ENCODE data around the gene ARHGAP8. TPM values are rescaled to one million over a fixed set of nuclear protein-coding genes. Genes with fewer than 3 reads are reported as not detected.
"Not testable (repeated sequence)": the region's sequence is repeated elsewhere in the genome, so short reads cannot be mapped to it uniquely, and the experiment has no call there.

ARHGAP8 gene
- total RNA-seq, 1 donor from 2014 or later = 0.96 TPM

- no peaks in the 10 kb centered on the region for H3K36me3 Mint-ChIP-seq (ENCODE audit: low read depth)
- TF ChIP-seq CTCF (conservative IDR thresholded peaks at IDR 0.05) = no peak
- peaks cover 2% of the 10 kb centered on the region for H3K27me3 Mint-ChIP-seq (ENCODE audit: low read depth)
- DNase-seq (ENCODE audit: low read depth, low spot score) = no peak
- H3K9me3 Mint-ChIP-seq = no peaks in the 10 kb centered on the region
- peak overlapping the region; percentile 80 for H3K27ac Mint-ChIP-seq (ENCODE audit: unreplicated experiment)
- no peaks in the 10 kb centered on the region for H3K4me1 Mint-ChIP-seq
- no peak overlapping the region for H3K4me3 Mint-ChIP-seq
Observed at GRCh38 chr22:44795701-44796630, 43.6 kb downstream of the ARHGAP8 start.

DNA sequence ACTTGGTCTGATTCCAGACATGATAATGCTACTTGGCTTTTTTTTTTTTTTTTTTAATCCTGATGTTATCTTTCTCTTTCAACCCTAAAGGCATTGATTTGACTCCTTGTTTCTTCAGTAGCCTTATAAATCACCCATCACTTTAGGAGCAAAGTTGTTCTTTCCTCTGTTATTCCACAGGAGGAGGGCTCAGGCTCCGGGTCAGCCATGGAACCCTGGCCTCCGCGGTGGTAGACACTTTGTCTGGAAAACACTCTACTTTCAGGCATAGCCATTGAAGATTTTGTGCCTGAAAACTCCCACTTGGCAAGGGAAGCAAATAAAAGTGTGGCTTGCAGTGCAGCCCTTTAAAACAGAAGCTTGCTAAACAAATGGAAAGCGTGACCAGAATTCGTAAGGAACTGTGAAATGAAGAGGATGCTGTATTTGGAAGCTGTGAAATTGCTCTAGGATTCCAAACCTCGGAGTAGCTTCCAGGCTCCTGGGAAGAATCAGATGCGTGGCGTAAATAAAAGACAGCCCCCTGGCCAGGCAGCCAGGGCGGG, 44.9 kb downstream of the ARHGAP8 start:
- Mint-ChIP-seq H3K27me3 (ENCODE audit: low read depth) (peaks cover 2% of the 10 kb centered on the region), H3K4me1 (no peaks in the 10 kb centered on the region), H3K27ac (ENCODE audit: unreplicated experiment) (no peak overlapping the region), H3K4me3 (no peak overlapping the region), H3K36me3 (ENCODE audit: low read depth) (no peaks in the 10 kb centered on the region), H3K9me3 (no peaks in the 10 kb centered on the region)
- no peak for TF ChIP-seq CTCF (conservative IDR thresholded peaks at IDR 0.05)
- no peak for DNase-seq (ENCODE audit: low read depth, low spot score)

DNA sequence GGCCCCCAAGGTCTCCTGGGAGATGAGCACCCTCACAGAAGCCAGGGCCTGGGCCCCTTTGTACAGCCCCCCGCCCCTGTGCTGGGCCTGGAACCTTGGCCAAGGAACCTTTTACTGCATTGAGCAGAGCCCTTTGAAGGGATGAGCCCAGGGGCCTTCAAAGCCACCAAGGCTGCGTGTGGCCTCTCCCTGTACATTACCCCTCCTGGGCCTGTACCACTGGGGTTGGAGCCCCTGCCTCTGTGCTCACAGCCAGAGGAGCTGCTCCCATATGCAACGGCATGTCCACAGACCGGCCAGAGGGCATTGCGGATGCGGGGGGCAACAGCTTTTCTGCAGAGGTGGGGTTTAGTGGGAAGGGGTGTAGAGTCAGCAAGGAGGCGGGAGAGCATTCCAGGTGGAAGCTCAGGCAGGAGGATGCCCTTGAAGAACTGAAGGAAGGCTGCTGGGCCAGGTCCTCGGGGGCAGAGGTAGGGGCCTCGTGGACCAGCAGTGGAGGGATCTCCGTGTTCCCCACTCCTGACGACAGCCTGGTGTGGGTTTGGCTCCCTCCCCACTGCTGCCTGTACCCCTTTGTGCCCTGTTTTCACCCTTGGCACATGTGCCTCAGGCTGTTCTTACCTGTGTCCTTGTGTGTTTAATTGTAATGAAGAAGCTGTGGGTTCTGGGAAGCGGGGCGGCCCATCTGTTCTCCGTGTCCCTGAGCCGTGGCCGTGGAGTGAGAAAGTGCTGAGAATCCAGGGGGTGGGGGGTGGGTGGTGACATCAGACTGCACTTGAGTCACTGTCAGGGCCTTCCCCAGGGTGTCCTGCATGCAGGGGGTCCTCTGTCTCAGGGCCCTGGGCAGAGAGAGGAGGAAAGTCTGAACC, 46.9 kb downstream of the ARHGAP8 start:
- Mint-ChIP-seq H3K4me1 (no peaks in the 10 kb centered on the region), H3K9me3 (no peaks in the 10 kb centered on the region), H3K4me3 (no peak overlapping the region), H3K36me3 (ENCODE audit: low read depth) (no peaks in the 10 kb centered on the region), H3K27me3 (ENCODE audit: low read depth) (no peaks in the 10 kb centered on the region), H3K27ac (ENCODE audit: unreplicated experiment) (no peak overlapping the region)
- TF ChIP-seq CTCF (conservative IDR thresholded peaks at IDR 0.05) = no peak
- no peak for DNase-seq (ENCODE audit: low read depth, low spot score)

- not testable (repeated sequence) for H3K4me3 Mint-ChIP-seq; H3K9me3 Mint-ChIP-seq; H3K27ac Mint-ChIP-seq (ENCODE audit: unreplicated experiment); H3K27me3 Mint-ChIP-seq (ENCODE audit: low read depth); H3K36me3 Mint-ChIP-seq (ENCODE audit: low read depth); H3K4me1 Mint-ChIP-seq; DNase-seq (ENCODE audit: low read depth, low spot score)
Observed at GRCh38 chr22:44799946-44800634, 47.7 kb downstream of the ARHGAP8 start.

DNA sequence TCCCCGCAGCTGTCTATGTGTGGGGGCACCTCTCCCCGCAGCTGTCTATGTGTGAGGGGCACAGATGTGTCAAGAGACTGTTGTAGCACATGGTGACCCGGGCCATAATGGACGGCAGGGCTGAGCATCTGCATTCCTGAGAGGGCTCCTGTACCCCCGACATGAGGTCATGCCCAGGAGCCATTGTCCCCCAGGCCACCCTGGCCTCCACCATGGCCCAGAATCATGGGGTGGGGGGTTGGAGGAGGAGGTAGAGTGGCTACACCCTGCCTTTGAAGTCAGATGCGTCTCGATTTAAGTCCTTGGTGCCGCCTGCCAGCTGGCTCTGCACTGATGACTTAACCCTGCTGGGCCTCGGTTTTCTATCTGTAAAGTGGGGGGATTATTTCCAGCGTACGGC, 49.1 kb downstream of the ARHGAP8 start:
- no peak for TF ChIP-seq CTCF (conservative IDR thresholded peaks at IDR 0.05)
- no peak for DNase-seq (ENCODE audit: low read depth, low spot score)
- H3K36me3 Mint-ChIP-seq (ENCODE audit: low read depth) = no peaks in the 10 kb centered on the region

More for the DNA sequence above, 49.1 kb downstream of the ARHGAP8 start:
- peaks cover 14% of the 10 kb centered on the region for H3K4me1 Mint-ChIP-seq
- no peak overlapping the region for H3K4me3 Mint-ChIP-seq
- H3K9me3 Mint-ChIP-seq = no peaks in the 10 kb centered on the region
- no peak overlapping the region for H3K27ac Mint-ChIP-seq (ENCODE audit: unreplicated experiment)
- no peaks in the 10 kb centered on the region for H3K27me3 Mint-ChIP-seq (ENCODE audit: low read depth)

Data from neural crest cell (in vitro differentiated cells).